ENCODE results near the gene PEX11A. TPM values are rescaled to one million over a fixed set of nuclear protein-coding genes. Genes with fewer than 3 reads are reported as not detected.
A peak's percentile ranks its signal among the peaks of the same experiment; 100 is the strongest.

Gene PEX11A
- total RNA-seq, 4 donors from 2014 or later = 4.1 to 50.8 (median 15.7) TPM

DNA sequence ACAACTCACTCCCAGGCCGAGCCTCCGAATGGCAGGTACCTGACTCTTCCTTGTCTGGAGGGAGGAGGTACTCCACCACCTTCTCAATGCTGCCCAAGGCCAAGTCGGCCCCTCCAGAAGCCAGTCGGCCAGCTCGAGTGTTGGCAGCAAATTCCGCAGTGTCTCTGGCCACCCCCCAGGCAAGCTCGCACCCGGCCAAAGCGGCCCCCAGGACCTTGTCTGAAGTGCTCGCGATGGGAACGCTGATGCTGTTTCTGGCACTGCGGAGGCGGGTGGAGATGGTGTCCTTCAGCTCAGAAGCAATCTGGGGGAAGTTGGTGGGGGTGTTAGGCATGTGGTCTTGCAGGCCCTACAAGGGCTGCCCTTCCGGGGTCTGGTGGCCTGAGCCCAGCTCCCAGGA, 20.6 kb downstream of the PEX11A start:
- Histone ChIP-seq H3K36me3 (no peaks in the 10 kb centered on the region), H3K27ac (no peak overlapping the region), H3K9me3 (no peaks in the 10 kb centered on the region), H3K27me3 (no peaks in the 10 kb centered on the region), H3K4me3 (no peak overlapping the region), H3K4me1 (peaks cover 0 to 5% (median 0%) of the 10 kb centered on the region in 4 donors)
- no peak for DNase-seq
- no peak for TF ChIP-seq POLR2A (IDR thresholded peaks at IDR 0.05)
- no peak for TF ChIP-seq CTCF (IDR thresholded peaks at IDR 0.05)

- Histone ChIP-seq H3K27me3 (no peaks in the 10 kb centered on the region), H3K4me1 (peaks cover 0 to 5% (median 0%) of the 10 kb centered on the region in 4 donors), H3K4me3 (no peak overlapping the region), H3K27ac (no peak overlapping the region), H3K9me3 (no peaks in the 10 kb centered on the region), H3K36me3 (no peaks in the 10 kb centered on the region)
- DNase-seq = peak in 1 of 3 donors; percentile 32
- TF ChIP-seq CTCF (IDR thresholded peaks at IDR 0.05) (no peak), POLR2A (IDR thresholded peaks at IDR 0.05) (no peak)
Measured at GRCh38 chr15:89669309-89669865, 21.2 kb downstream of the PEX11A start.

GRCh38 chr15:89668171-89668570, 22.4 kb downstream of the PEX11A start:
- H3K36me3 ChIP-seq = no peaks in the 10 kb centered on the region
- TF ChIP-seq CTCF (IDR thresholded peaks at IDR 0.05) (no peak), POLR2A (IDR thresholded peaks at IDR 0.05) (no peak)
- H3K9me3 ChIP-seq = no peaks in the 10 kb centered on the region
- H3K27me3 ChIP-seq = no peaks in the 10 kb centered on the region
- peaks cover 0 to 5% (median 0%) of the 10 kb centered on the region in 4 donors for H3K4me1 ChIP-seq
- H3K4me3 ChIP-seq = no peak overlapping the region
- no peak overlapping the region for H3K27ac ChIP-seq
- DNase-seq = no peak

GRCh38 chr15:89667706-89667960, 22.9 kb downstream of the PEX11A start:
- DNase-seq = no peak
- TF ChIP-seq CTCF (IDR thresholded peaks at IDR 0.05) (no peak), POLR2A (IDR thresholded peaks at IDR 0.05) (no peak)

DNA sequence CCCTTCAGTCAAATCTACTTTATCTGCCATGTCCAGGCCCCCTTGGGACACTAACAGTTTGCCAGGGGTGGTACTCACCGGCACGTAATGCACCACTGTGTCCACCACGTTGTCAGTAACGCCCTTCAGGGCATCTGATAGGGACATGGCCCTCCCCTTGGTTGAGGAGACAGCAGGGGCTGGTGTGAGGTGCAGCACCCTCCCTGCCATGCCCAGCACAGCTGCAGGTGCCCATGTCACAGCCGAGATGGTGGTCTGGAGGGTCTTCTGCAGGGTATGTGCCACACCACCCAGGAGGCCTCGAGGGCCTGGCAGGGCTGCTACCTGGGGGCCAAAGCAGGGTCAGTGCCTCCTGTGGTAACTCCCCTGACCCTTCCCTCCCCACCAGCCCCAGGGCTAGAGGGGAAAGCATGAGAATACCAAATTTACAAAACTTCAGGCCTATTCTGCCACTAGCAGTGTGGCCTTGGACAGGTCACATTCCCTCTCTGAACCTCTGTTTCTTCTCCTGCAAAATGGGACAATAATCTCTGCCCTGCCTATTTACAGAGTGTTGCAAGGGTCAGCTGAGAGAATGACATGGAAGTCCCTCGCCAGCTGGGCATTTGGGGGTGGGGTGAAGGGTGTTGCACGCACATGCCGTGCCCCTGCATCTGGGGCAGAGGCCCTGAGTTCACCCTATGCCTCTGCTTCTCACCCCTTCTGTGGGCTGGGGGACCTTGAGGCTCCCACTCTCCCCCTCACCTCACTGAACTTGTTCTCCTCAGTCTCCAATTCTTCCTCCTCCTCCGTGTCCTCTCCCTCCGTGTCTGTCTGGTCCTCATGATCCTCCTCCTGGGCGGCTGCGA, 23.5 kb downstream of the PEX11A start:
- Histone ChIP-seq H3K4me1 (peaks cover 0 to 5% (median 0%) of the 10 kb centered on the region in 4 donors), H3K27me3 (no peaks in the 10 kb centered on the region), H3K36me3 (no peaks in the 10 kb centered on the region), H3K4me3 (no peak overlapping the region), H3K27ac (no peak overlapping the region), H3K9me3 (no peaks in the 10 kb centered on the region)
- TF ChIP-seq CTCF (IDR thresholded peaks at IDR 0.05) (no peak), POLR2A (IDR thresholded peaks at IDR 0.05) (no peak)
- DNase-seq = no peak

More at GRCh38 chr15:89667706-89667960, 22.9 kb downstream of the PEX11A start:
- peaks cover 0 to 5% (median 0%) of the 10 kb centered on the region in 4 donors for H3K4me1 ChIP-seq
- no peak overlapping the region for H3K27ac ChIP-seq
- no peaks in the 10 kb centered on the region for H3K9me3 ChIP-seq
- no peak overlapping the region for H3K4me3 ChIP-seq
- H3K36me3 ChIP-seq = no peaks in the 10 kb centered on the region
- no peaks in the 10 kb centered on the region for H3K27me3 ChIP-seq

Data from Peyer's patch (tissue), 4 donors.